ENCODE results near the gene SMCO3. TPM values are rescaled to one million over a fixed set of nuclear protein-coding genes. Genes with fewer than 3 reads are reported as not detected.
A peak's percentile ranks its signal among the peaks of the same experiment; 100 is the strongest.

Gene SMCO3
- total and polyA plus RNA-seq, 2 of the 13 experiments (the other 11 are each of a cell fraction or from before 2014, with no cell fraction given): 0.29 to 0.42 TPM

- TF ChIP-seq MYNN (CRISPR knock-in tag; IDR thresholded peaks at IDR 0.05; ENCODE audit: low read depth) (no peak), ZNF749 (CRISPR knock-in tag; IDR thresholded peaks at IDR 0.05; ENCODE audit: borderline replicate concordance) (peak; percentile 32; the same call in 1 of the 2 replicates), KLF9 (CRISPR knock-in tag; IDR thresholded peaks at IDR 0.05; ENCODE audit: low read depth) (no peak), AKNA (CRISPR knock-in tag; IDR thresholded peaks at IDR 0.05; ENCODE audit: borderline replicate concordance) (no peak), MYC (CRISPR knock-in tag; IDR thresholded peaks at IDR 0.05; ENCODE audit: borderline replicate concordance) (peak; percentile 42; the same call in 1 of the 2 replicates), CBX1 (IDR thresholded peaks at IDR 0.05; ENCODE audit: low read depth) (no peak), IRF2 (CRISPR knock-in tag; IDR thresholded peaks at IDR 0.05) (0 out of 2 replicates have a peak, but pooled peaks have one; percentile 23), ZNF850 (CRISPR knock-in tag; conservative IDR thresholded peaks at IDR 0.05) (no peak), ZNF317 (CRISPR knock-in tag; IDR thresholded peaks at IDR 0.05) (0 out of 2 replicates have a peak, but pooled peaks have one; percentile 37), DPF2 (CRISPR knock-in tag; IDR thresholded peaks at IDR 0.05; ENCODE audit: borderline replicate concordance, low read depth) (peak; percentile 12; the same call in 1 of the 2 replicates), HNF1B (CRISPR knock-in tag; IDR thresholded peaks at IDR 0.05) (peak; percentile 59), GFI1 (CRISPR knock-in tag; IDR thresholded peaks at IDR 0.05; ENCODE audit: borderline replicate concordance) (no peak; the same call in 1 of the 2 replicates), HDAC1 (CRISPR knock-in tag; IDR thresholded peaks at IDR 0.05) (peak; percentile 55; the same call in 1 of the 2 replicates), ZNF564 (CRISPR knock-in tag; IDR thresholded peaks at IDR 0.05) (no peak), IKZF5 (CRISPR knock-in tag; IDR thresholded peaks at IDR 0.05) (no peak), CBX5 (CRISPR knock-in tag; IDR thresholded peaks at IDR 0.05; ENCODE audit: borderline replicate concordance) (no peak; the same call in 1 of the 2 replicates), DBP (CRISPR knock-in tag; IDR thresholded peaks at IDR 0.05; ENCODE audit: not compliant biosample characterization) (no peak), ZNF547 (CRISPR knock-in tag; IDR thresholded peaks at IDR 0.05) (0 out of 2 replicates have a peak, but pooled peaks have one; percentile 42), MED8 (CRISPR knock-in tag; IDR thresholded peaks at IDR 0.05; ENCODE audit: insufficient replicate concordance) (no peak), ZMYM4 (CRISPR knock-in tag; IDR thresholded peaks at IDR 0.05) (peak; percentile 82), GABPA (IDR thresholded peaks at IDR 0.05; ENCODE audit: low read depth, low read length) (no peak), GABPA (CRISPR knock-in tag; IDR thresholded peaks at IDR 0.05; ENCODE audit: low read depth) (no peak; the same call in 1 of the 2 replicates), ZNF264 (CRISPR knock-in tag; IDR thresholded peaks at IDR 0.05) (no peak)
These were observed 44.0 kb downstream of the SMCO3 start (continued) for GRCh38 chr12:14769969-14770495.
